Liver (tissue), 4 donors: ENCODE data around the gene NUDT1. TPM values are rescaled to one million over a fixed set of nuclear protein-coding genes. Genes with fewer than 3 reads are reported as not detected.

Source experiments
- polyA plus RNA-seq, 2 donors: library from polyadenylated mRNA; stranded (reverse) in 1 of 2; unstranded in 1 of 2; fragments of 200-250 nt in 1 of 2; fragments of >200 nt in 1 of 2; fragmentation: Nextera tagmentation in 1 of 2; extraction: Ambion mirVana in 1 of 2; gene quantifications; one replicate each; pipeline versions ENCODE4 v1.2.1 to v1.2.3, GENCODE V29; 2013 to 2015
- total RNA-seq, 2 donors: library from RNA; depleted of rRNA; stranded (reverse); fragments of >200 nt; gene quantifications; one replicate each; pipeline ENCODE4 v1.2.3, GENCODE V29; 2014
- donor health status: healthy.
- donor health status: healthy.
- donor health status: healthy.

NUDT1 gene
- total and polyA plus RNA-seq, 4 donors = 1.0 to 22.3 (median 3.1) TPM

Other genes with a start within 250 kb of the NUDT1 start
- gene MAD1L1, start 9.3 kb upstream of the NUDT1 start, total RNA-seq = 10 to 100 TPM; 12.8 to 20.7 TPM
- gene MAD1L1, start 9.3 kb upstream of the NUDT1 start, polyA plus RNA-seq = 10 to 100 TPM; 12.9 to 20.1 TPM
- gene MRM2, start within 50 bp of the NUDT1 start, total RNA-seq = 10 to 100 TPM; 11.4 to 12.3 TPM
- gene MRM2, start within 50 bp of the NUDT1 start, polyA plus RNA-seq = 10 to 100 TPM in 1 of 2 donors, 1 to 10 TPM in 1; 9.7 to 14.9 TPM
- 10 to 100 TPM; 10.7 to 20.8 TPM for gene SNX8, start 72.2 kb downstream of the NUDT1 start, total RNA-seq
- 10 to 100 TPM in 1 of 2 donors, 1 to 10 TPM in 1; 8.7 to 19.0 TPM for gene SNX8, start 72.2 kb downstream of the NUDT1 start, polyA plus RNA-seq
- 10 to 100 TPM; 63.3 to 98.8 TPM for gene EIF3B, start 112.6 kb downstream of the NUDT1 start, total RNA-seq
- gene EIF3B, start 112.6 kb downstream of the NUDT1 start, polyA plus RNA-seq = 10 to 100 TPM; 27.4 to 58.3 TPM
- 1 to 10 TPM; 3.2 to 5.9 TPM for gene CHST12, start 161.4 kb downstream of the NUDT1 start, total RNA-seq
- 10 to 100 TPM in 1 of 2 donors, 1 to 10 TPM in 1; 4.5 to 11.9 TPM for gene CHST12, start 161.4 kb downstream of the NUDT1 start, polyA plus RNA-seq
- not detected for gene GRIFIN, start 234.2 kb downstream of the NUDT1 start, total RNA-seq
- not detected for gene GRIFIN, start 234.2 kb downstream of the NUDT1 start, polyA plus RNA-seq